ENCODE data around the gene NHS. TPM values are rescaled to one million over a fixed set of nuclear protein-coding genes. Genes with fewer than 3 reads are reported as not detected.

Gene NHS
- 3.8 and 8.3 TPM in 2 replicates for total RNA-seq

DNA sequence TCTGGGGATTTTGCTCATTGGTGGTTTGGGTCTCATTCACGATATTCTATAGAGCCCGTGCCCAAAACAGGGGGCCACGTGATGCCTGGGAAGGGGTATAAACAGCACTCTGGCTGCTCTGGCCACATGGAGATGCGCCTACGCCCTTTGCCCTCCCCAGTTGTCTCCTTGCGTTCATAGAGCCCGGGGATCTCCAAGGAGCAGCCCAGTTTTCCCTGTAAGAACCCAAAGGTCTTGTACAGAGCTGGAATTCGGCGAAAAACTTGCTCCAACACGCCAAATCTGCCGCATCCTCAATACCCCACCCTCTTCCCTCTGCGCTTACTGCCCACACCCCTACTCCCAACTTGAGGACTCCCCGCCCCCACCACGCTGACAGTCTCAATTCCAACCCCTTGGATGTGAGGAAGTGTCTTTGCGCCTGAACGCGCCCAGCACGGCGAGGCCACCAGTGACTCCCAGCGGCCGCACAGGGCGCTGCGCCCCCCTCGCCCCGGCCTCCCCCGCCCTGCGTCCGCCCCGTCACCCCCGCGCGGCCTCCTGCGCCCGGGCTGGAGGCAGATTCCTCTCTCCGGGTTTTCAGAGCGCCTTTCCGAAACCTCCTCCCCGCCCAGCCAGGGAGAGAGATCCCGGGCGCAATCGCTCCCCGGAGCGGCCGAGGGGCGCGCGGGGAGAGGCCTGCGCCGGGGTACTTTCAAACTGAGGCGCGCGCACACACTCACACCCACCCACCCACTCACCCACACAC, at the start of gene NHS:
Gene NHS (plus strand): TSS at position 582 of the 748 bp plus-strand sequence. CDS start 558 bp downstream, outside the sequence.
- intact Hi-C loops (cut with micrococcal nuclease), result no loop called here
- Mint-ChIP-seq H3K9me3 (no peaks in the 10 kb centered on the region), H3K27me3 (ENCODE audit: low read depth) (peaks cover 31% of the 10 kb centered on the region), H3K4me3 (ENCODE audit: low read depth) (no peak within 1 kb of the TSS), H3K36me3 (ENCODE audit: low read depth) (no peaks in the 10 kb centered on the region), H3K4me1 (ENCODE audit: low read depth) (peaks cover 7% of the 10 kb centered on the region), H3K27ac (no peak within 1 kb of the TSS)
- no peak for DNase-seq (ENCODE audit: low spot score)

DNA sequence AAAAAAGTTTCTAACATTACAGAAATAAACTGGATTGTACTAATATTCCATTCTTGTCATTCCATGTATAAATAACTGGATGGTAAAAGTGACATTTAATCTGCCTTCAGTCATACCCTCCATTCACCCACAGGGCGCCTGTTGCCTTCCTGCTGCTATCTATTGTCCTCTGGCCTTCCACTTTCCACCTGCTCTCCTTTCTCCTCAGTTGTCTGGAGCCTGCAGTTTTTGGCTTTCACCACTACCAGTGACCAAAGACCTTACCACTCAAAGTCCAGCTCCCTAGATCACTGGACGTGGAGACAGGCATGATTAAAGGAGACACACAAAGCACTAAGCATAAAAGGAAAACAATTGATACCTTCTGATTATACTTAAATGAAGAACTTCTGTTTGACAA, 46.2 kb upstream of the NHS start:
- Mint-ChIP-seq H3K27me3 (ENCODE audit: low read depth) (no peaks in the 10 kb centered on the region), H3K27ac (no peak overlapping the region), H3K36me3 (ENCODE audit: low read depth) (no peaks in the 10 kb centered on the region), H3K9me3 (no peaks in the 10 kb centered on the region), H3K4me1 (ENCODE audit: low read depth) (no peaks in the 10 kb centered on the region), H3K4me3 (ENCODE audit: low read depth) (no peak overlapping the region)
- no peak for DNase-seq (ENCODE audit: low spot score)
- intact Hi-C loops (cut with micrococcal nuclease), result no loop called here

GRCh38 chrX:17336377-17336776, 38.6 kb upstream of the NHS start:
- no peaks in the 10 kb centered on the region for H3K4me1 Mint-ChIP-seq (ENCODE audit: low read depth)
- H3K4me3 Mint-ChIP-seq (ENCODE audit: low read depth), result no peak overlapping the region
- no peaks in the 10 kb centered on the region for H3K36me3 Mint-ChIP-seq (ENCODE audit: low read depth)
- H3K27me3 Mint-ChIP-seq (ENCODE audit: low read depth), result no peaks in the 10 kb centered on the region
- no peak overlapping the region for H3K27ac Mint-ChIP-seq
- H3K9me3 Mint-ChIP-seq, result no peaks in the 10 kb centered on the region
- no peak for DNase-seq (ENCODE audit: low spot score)
- intact Hi-C loops (cut with micrococcal nuclease), result no loop called here

DNA sequence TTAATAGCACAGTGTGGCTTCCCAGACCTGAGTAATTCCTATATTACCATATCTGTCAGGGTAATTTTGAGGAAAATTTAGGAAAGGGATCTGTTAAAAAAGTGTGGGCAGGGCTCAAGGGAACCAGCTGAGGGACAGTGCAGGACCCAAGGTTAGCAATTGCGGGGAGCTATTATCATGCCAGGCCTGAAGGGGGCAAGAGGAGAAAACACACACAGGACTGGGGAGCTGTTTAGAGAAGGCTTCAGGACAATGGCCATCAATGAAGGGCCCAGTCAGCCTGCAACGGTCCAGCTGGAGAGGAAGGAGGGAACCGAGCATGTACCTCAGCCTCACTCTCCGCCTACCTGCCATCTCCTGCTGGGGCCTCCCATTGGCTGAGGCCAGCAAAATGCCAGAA, 19.0 kb upstream of the NHS start:
- Mint-ChIP-seq H3K4me1 (ENCODE audit: low read depth) (no peaks in the 10 kb centered on the region), H3K27ac (no peak overlapping the region), H3K27me3 (ENCODE audit: low read depth) (peaks cover 3% of the 10 kb centered on the region), H3K4me3 (ENCODE audit: low read depth) (no peak overlapping the region), H3K36me3 (ENCODE audit: low read depth) (no peaks in the 10 kb centered on the region), H3K9me3 (peaks cover 3% of the 10 kb centered on the region)
- intact Hi-C loops (cut with micrococcal nuclease), result no loop called here
- DNase-seq (ENCODE audit: low spot score), result no peak

GRCh38 chrX:17359500-17359899, 15.5 kb upstream of the NHS start:
- intact Hi-C loops (cut with micrococcal nuclease), result no loop called here
- no peaks in the 10 kb centered on the region for H3K27me3 Mint-ChIP-seq (ENCODE audit: low read depth)
- H3K27ac Mint-ChIP-seq, result no peak overlapping the region
- no peaks in the 10 kb centered on the region for H3K36me3 Mint-ChIP-seq (ENCODE audit: low read depth)
- no peak overlapping the region for H3K4me3 Mint-ChIP-seq (ENCODE audit: low read depth)
- DNase-seq (ENCODE audit: low spot score), result no peak
- H3K9me3 Mint-ChIP-seq, result no peaks in the 10 kb centered on the region
- H3K4me1 Mint-ChIP-seq (ENCODE audit: low read depth), result no peaks in the 10 kb centered on the region

GRCh38 chrX:17361620-17362019, 13.4 kb upstream of the NHS start:
- no peak for DNase-seq (ENCODE audit: low spot score)
- Mint-ChIP-seq H3K27ac (no peak overlapping the region), H3K9me3 (no peaks in the 10 kb centered on the region), H3K36me3 (ENCODE audit: low read depth) (no peaks in the 10 kb centered on the region), H3K27me3 (ENCODE audit: low read depth) (no peaks in the 10 kb centered on the region), H3K4me1 (ENCODE audit: low read depth) (no peaks in the 10 kb centered on the region), H3K4me3 (ENCODE audit: low read depth) (no peak overlapping the region)
- intact Hi-C loops (cut with micrococcal nuclease), result no loop called here

GRCh38 chrX:17368002-17368401, 7.0 kb upstream of the NHS start:
- Mint-ChIP-seq H3K27ac (no peak overlapping the region), H3K27me3 (ENCODE audit: low read depth) (peaks cover 8% of the 10 kb centered on the region), H3K9me3 (no peaks in the 10 kb centered on the region), H3K4me3 (ENCODE audit: low read depth) (no peak overlapping the region), H3K4me1 (ENCODE audit: low read depth) (no peaks in the 10 kb centered on the region), H3K36me3 (ENCODE audit: low read depth) (no peaks in the 10 kb centered on the region)
- intact Hi-C loops (cut with micrococcal nuclease), result no loop called here
- DNase-seq (ENCODE audit: low spot score), result no peak

GRCh38 chrX:17369309-17369708, 5.7 kb upstream of the NHS start:
- Mint-ChIP-seq H3K4me3 (ENCODE audit: low read depth) (no peak overlapping the region), H3K9me3 (no peaks in the 10 kb centered on the region), H3K27me3 (ENCODE audit: low read depth) (peaks cover 12% of the 10 kb centered on the region), H3K27ac (no peak overlapping the region), H3K36me3 (ENCODE audit: low read depth) (no peaks in the 10 kb centered on the region), H3K4me1 (ENCODE audit: low read depth) (no peaks in the 10 kb centered on the region)
- no peak for DNase-seq (ENCODE audit: low spot score)
- intact Hi-C loops (cut with micrococcal nuclease), result no loop called here

DNA sequence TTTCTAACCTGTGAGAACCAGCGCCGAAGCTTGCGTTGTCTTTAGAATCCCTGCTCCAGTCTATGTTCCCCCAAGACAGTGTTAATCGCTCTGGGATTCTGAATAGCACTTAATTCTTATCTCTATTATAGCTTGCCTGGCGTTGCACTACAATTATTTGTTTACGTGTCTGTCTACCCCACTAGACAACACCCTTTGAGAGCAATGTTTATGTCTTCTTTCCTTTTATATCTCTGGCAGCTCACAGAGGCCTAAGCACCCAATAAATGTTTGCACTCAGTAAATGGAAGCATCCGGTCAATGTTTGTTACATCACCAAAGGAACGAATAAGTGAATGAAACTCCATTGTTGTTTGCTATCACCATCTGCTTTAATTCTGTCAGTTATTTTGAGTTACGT, 4.8 kb upstream of the NHS start:
- Mint-ChIP-seq H3K27ac (no peak overlapping the region), H3K9me3 (no peaks in the 10 kb centered on the region), H3K4me1 (ENCODE audit: low read depth) (no peaks in the 10 kb centered on the region), H3K36me3 (ENCODE audit: low read depth) (no peaks in the 10 kb centered on the region), H3K27me3 (ENCODE audit: low read depth) (peaks cover 17% of the 10 kb centered on the region), H3K4me3 (ENCODE audit: low read depth) (no peak overlapping the region)
- intact Hi-C loops (cut with micrococcal nuclease), result no loop called here
- no peak for DNase-seq (ENCODE audit: low spot score)

- peaks cover 20% of the 10 kb centered on the region for H3K27me3 Mint-ChIP-seq (ENCODE audit: low read depth)
- H3K4me3 Mint-ChIP-seq (ENCODE audit: low read depth), result no peak overlapping the region
- no peaks in the 10 kb centered on the region for H3K9me3 Mint-ChIP-seq
- no peak overlapping the region for H3K27ac Mint-ChIP-seq
- H3K36me3 Mint-ChIP-seq (ENCODE audit: low read depth), result no peaks in the 10 kb centered on the region
- no peaks in the 10 kb centered on the region for H3K4me1 Mint-ChIP-seq (ENCODE audit: low read depth)
- intact Hi-C loops (cut with micrococcal nuclease), result no loop called here
- no peak for DNase-seq (ENCODE audit: low spot score)
Observed at GRCh38 chrX:17372052-17372451, 2.9 kb upstream of the NHS start.

DNA sequence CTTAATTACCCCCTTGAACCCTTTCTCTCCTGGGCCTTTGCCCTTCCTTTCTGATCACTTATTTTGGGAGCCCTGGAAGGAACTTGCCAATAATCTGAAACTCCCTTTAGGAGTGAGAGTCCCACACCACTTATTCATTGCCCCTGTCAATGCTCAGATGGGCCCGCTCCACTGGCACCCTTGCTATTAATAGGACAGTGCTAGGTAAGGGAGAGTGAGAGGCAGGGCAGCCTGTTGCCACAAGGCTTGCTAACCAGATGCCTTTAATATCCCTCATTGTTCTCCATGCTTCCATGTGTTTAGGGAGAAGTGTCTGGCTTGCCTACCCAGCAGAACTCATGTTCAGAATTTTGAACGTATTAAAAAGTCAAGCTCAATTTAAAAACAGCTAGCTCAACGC, 1.7 kb upstream of the NHS start:
- intact Hi-C loops (cut with micrococcal nuclease), result no loop called here
- Mint-ChIP-seq H3K36me3 (ENCODE audit: low read depth) (no peaks in the 10 kb centered on the region), H3K9me3 (no peaks in the 10 kb centered on the region), H3K4me3 (ENCODE audit: low read depth) (no peak overlapping the region), H3K4me1 (ENCODE audit: low read depth) (peaks cover 7% of the 10 kb centered on the region), H3K27ac (no peak overlapping the region), H3K27me3 (ENCODE audit: low read depth) (peaks cover 30% of the 10 kb centered on the region)
- no peak for DNase-seq (ENCODE audit: low spot score)

DNA sequence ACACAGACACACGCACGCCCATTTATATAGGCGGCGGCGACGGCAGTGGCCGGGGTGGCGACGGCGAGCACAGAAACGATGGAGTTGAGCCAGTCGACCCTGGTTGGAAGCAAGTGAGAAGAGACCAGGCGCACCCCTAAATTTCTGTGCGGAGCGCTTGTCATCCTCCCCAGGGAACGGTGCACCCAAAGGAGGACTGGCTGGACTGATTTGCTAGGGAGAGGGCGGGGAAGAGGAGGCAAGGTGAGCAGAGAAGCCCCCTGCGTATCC, 302 bp downstream of the NHS start:
- peaks cover 7% of the 10 kb centered on the region for H3K4me1 Mint-ChIP-seq (ENCODE audit: low read depth)
- H3K4me3 Mint-ChIP-seq (ENCODE audit: low read depth), result no peak overlapping the region
- DNase-seq (ENCODE audit: low spot score), result no peak
- H3K27ac Mint-ChIP-seq, result no peak overlapping the region
- intact Hi-C loops (cut with micrococcal nuclease), result no loop called here
- no peaks in the 10 kb centered on the region for H3K9me3 Mint-ChIP-seq
- H3K27me3 Mint-ChIP-seq (ENCODE audit: low read depth), result peaks cover 34% of the 10 kb centered on the region
- H3K36me3 Mint-ChIP-seq (ENCODE audit: low read depth), result no peaks in the 10 kb centered on the region

- no peak for DNase-seq (ENCODE audit: low spot score)
- Mint-ChIP-seq H3K27ac (no peak overlapping the region), H3K4me3 (ENCODE audit: low read depth) (no peak overlapping the region), H3K27me3 (ENCODE audit: low read depth) (peaks cover 34% of the 10 kb centered on the region), H3K4me1 (ENCODE audit: low read depth) (peaks cover 7% of the 10 kb centered on the region), H3K36me3 (ENCODE audit: low read depth) (no peaks in the 10 kb centered on the region), H3K9me3 (no peaks in the 10 kb centered on the region)
- intact Hi-C loops (cut with micrococcal nuclease), result no loop called here
Observed at GRCh38 chrX:17375637-17376430, 834 bp downstream of the NHS start.

All from activated T-helper 2 cell treated with anti-CD3 and anti-CD28 coated beads, Interferon-gamma antibody, Interleukin-2, Interleukin-4, amounts not matched to agents 10 μg/mL and 5 μg/mL and 100 μg/mL, durations not matched to agents 14 hours and 24 hours and 36 hours (primary cell).